GM12874 (cell line): ENCODE measurements around the gene PRRT1B.

Experiments used
- TF ChIP-seq, protein P1 (sequence below): IDR thresholded peaks from 2 replicates; pipeline ENCODE4 v1.5.1; 2011; ENCODE audit warnings: low read depth, mild to moderate bottlenecking, control low read depth, low read length, moderate library complexity; ENCODE audit not compliant: insufficient read depth

Gene PRRT1B

DNA sequence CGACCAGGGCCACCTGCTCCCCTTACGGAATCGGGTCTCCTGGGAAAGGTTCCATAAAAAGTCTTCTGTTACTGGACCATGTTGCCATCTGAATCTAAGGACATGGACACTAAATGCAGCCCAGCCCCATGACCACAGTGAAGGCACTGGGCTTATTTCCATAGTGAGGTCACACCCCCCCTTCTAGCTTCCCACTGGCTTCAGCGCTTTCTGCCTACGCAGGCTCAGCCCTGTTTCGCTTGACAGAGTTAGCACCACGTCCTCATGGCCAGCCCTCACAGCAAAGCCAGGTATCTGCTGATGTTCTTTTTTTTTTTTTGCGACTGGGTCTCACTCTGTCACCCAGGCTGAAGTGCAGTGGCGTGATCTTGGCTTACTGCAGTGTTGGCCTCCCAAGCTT lies 28.4 kb upstream of the PRRT1B start:
- TF ChIP-seq, protein P1, sequence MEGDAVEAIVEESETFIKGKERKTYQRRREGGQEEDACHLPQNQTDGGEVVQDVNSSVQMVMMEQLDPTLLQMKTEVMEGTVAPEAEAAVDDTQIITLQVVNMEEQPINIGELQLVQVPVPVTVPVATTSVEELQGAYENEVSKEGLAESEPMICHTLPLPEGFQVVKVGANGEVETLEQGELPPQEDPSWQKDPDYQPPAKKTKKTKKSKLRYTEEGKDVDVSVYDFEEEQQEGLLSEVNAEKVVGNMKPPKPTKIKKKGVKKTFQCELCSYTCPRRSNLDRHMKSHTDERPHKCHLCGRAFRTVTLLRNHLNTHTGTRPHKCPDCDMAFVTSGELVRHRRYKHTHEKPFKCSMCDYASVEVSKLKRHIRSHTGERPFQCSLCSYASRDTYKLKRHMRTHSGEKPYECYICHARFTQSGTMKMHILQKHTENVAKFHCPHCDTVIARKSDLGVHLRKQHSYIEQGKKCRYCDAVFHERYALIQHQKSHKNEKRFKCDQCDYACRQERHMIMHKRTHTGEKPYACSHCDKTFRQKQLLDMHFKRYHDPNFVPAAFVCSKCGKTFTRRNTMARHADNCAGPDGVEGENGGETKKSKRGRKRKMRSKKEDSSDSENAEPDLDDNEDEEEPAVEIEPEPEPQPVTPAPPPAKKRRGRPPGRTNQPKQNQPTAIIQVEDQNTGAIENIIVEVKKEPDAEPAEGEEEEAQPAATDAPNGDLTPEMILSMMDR, result no peak

DNA sequence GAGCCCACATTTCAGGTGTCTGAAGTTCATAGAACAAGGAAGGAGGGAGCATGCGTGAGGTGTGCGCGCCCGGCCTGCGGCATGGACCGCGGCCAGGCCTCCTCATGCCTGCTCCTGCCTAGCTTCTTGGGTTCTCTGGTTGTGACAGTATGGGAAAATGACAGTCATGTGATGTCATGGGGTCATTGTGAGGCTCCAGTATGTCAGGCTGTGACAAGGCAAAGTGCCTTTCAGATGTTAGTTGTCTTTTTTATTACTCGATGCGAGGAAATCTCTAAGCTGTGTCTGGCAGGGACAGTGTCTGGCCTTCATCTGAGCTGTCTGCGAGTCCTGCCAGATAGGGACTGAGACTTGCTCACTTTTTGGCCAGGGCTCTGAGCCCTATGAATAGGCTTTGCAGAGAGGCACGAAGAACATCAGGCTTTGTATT lies 27.5 kb upstream of the PRRT1B start:
- TF ChIP-seq, protein P1, result no peak

DNA sequence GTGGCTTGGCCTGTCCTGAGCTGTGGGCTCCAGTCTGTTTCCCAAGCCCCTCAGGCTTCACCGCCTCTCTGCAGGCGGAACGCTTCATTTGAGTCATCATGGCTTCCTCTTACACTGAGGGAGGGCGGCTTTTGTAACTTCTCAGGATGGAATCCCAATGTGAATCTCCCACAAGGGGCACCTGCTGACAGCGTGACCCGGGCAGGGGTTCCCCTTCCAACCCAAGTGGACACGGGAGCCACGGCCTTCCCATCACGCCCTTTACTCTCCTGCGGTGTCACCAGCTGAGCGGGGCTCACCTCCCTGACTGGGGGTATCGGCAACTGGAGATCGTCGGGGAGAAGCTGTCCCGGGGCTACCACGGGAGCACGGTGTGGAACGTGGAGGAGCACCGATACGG lies 26.8 kb upstream of the PRRT1B start:
- TF ChIP-seq, protein P1, result no peak

DNA sequence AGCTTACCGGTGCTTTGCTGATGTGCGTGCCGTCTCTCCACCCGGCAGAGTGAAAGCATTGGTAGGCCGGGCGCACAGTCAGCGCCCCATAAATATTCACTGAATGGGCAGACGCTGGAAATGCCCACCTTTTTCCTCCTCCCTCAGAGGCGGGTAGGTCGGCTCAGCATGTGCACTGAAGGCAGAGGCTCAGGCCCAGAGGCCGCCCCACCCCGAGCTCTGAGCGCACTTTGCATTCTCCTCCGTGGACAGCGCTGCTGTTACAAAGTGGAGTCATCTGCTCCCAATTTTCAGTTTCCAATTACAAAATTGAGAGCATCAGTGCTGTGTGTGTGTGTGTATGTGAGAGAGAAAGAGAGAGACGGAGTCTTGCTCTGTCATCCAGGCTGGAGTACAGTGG lies 24.8 kb upstream of the PRRT1B start:
- TF ChIP-seq, protein P1, result no peak

DNA sequence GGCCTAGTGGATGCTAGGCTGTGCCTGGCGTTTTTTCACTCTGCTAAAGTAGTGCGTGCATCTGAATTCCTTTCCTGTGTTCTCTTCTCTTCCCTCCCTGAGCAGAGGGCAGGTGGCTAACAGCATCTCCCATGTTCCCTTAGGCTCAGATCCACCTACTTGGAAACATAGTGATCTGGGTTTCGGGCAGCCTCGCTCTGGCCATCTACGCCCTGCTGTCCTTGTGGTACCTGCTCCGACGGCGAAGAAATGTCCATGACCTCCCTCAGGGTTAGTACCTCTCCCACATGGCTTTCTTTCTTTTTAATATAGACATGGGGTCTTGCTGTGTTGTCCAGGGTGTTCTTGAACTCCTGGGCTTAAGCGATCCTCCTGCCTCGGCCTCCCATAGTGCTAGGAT lies 24.1 kb upstream of the PRRT1B start:
- TF ChIP-seq, protein P1, result no peak

DNA sequence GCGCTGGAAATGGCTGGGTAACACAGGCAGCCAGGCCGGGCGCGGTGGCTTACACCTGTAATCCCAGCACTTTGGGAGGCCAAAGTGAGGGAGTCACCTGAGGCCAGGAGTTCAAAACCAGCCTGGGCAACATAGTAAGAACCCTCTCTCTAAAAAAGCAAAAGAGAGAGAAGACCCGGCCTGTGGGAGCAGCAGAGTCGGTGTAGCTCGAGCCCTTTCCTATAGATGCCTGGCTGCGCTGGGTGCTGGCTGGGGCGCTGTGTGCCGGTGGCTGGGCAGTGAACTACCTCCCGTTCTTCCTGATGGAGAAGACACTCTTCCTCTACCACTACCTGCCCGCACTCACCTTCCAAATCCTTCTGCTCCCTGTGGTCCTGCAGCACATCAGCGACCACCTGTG lies 23.5 kb upstream of the PRRT1B start:
- TF ChIP-seq, protein P1, result no peak

DNA sequence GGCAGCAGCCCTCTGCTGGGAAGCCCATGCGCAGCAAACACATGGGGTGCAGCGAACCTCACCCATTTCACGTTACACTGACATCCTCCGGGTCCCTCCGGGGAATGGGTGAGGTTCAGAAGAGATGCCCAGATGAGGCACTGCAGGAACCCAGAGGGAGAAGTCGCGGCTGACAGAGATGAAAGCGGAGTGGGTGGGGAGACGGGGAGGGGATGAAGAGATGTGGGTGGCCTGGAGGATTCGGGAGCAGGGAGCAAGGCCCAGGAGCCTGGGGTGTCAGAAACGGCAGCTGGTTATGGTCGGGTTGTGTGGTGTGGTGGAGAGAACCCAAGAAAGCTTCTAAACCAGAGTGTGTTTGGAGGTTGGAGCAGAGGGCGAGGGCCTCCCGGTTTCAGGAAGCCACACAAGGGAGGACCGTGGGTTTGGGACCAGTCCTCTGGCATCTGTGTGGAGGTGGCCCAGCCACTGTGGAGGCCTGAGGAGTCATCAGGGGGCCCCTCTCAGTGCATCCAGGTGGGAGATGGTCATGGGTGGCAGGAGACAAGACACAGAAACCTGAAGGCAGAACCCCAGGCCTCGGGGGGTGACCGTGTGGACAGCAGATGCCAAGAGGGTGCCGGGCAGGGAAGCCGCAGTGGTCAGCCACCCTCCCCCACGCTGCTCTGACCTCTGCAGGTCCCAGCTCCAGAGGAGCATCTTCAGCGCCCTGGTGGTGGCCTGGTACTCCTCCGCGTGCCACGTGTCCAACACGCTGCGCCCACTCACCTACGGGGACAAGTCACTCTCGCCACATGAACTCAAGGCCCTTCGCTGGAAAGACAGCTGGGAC lies 22.9 kb upstream of the PRRT1B start:
- TF ChIP-seq, protein P1, result no peak

DNA sequence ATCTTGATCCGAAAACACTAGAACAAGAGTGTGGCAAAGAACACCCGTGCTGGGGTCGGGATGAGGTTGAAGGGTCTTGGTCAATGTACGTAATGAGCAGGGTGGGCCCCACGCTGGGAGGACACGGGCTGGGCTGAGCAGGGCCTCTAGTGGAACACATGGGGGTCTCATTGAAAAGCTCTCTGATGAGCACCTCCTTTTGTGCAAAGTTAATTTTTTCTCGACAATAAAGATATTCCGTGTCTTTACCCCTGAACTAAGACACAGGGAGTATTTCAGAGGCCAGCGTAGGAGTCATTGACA lies 22.3 kb upstream of the PRRT1B start:
- TF ChIP-seq, protein P1, result no peak
